GM12874 (cell line): Measurements from ENCODE around the gene CEP162.

ENCODE experiments used
- TF ChIP-seq, protein P1 (sequence below): IDR thresholded peaks from 2 replicates; pipeline ENCODE4 v1.5.1; 2011; ENCODE audit warnings: low read depth, mild to moderate bottlenecking, control low read depth, low read length, moderate library complexity; ENCODE audit not compliant: insufficient read depth

The CEP162 gene

DNA sequence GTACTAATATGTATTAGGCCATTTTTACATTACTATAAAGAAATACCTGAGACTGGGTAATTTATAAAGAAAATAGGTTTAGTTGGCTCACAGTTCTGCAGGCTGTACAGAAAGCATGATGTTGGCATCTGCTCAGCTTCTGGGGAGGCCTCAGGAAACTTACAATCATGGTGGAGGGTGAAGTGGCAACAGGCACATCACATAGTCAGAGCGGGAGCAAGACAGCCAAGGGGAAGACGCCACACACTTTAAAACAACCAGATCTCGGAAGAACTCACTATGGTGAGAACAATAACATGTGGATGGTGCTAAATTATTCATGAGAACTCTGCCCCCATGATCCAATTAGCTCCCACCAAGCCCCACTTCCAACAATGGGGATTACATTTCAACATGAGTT, 41.3 kb upstream of the CEP162 start:
- TF ChIP-seq, protein P1, sequence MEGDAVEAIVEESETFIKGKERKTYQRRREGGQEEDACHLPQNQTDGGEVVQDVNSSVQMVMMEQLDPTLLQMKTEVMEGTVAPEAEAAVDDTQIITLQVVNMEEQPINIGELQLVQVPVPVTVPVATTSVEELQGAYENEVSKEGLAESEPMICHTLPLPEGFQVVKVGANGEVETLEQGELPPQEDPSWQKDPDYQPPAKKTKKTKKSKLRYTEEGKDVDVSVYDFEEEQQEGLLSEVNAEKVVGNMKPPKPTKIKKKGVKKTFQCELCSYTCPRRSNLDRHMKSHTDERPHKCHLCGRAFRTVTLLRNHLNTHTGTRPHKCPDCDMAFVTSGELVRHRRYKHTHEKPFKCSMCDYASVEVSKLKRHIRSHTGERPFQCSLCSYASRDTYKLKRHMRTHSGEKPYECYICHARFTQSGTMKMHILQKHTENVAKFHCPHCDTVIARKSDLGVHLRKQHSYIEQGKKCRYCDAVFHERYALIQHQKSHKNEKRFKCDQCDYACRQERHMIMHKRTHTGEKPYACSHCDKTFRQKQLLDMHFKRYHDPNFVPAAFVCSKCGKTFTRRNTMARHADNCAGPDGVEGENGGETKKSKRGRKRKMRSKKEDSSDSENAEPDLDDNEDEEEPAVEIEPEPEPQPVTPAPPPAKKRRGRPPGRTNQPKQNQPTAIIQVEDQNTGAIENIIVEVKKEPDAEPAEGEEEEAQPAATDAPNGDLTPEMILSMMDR: no peak

DNA sequence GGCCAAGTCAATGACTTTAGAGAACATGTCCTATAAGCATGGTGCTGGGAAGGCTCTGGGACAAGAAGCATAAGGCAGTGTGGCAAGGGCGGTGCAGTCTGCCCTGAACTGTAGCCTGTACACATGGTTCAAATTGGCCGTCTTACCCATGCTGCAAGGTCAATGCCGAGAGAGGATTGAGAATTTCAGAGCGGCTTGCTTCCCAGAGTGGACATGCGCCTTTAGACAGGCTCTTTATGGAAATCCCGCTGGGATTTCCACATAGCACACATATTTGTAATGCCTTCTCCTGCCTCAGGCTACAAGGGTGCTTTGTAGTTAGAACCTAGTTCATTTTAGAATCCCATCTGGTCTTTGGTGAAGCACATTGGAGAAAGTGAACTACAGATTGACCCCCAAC, 36.1 kb upstream of the CEP162 start:
- TF ChIP-seq, protein P1: no peak

DNA sequence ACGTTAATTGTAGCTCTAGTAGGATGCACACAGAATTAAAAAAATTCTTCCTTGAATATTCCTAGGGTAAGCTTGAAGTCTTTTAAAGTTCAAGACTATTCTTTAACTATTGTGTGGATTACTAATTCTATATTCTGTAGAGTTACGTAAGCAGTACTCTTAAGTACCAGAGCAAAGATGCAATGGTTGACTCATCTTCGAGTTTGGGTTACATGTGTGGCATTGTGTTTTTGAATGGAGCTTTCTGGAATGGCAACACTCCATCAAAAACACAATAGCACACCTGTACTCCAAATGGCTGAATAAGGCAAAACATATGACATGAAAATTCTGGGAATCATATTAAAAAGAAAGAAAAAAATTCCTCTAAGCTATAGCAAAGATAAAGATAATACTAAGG, 33.5 kb upstream of the CEP162 start:
- TF ChIP-seq, protein P1: no peak

DNA sequence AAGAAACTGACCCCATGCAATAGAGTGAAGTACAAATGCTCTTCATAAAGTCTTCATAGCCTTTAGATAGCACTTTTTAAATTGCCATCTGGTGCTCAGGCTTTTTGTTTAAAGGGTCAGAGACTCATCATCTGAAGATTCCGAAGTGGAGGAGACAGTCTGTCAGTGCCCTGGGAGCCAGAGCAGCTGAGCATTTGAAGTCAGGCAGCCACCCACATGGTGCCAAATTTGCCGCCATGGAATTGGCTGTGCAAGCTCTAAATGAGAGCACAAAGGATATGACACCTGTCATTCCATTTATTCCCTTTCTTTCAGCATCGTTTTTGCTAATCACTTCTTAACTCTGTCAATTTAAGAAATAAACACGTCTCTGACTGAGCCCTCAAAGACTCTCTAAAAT, 32.8 kb upstream of the CEP162 start:
- TF ChIP-seq, protein P1: no peak

DNA sequence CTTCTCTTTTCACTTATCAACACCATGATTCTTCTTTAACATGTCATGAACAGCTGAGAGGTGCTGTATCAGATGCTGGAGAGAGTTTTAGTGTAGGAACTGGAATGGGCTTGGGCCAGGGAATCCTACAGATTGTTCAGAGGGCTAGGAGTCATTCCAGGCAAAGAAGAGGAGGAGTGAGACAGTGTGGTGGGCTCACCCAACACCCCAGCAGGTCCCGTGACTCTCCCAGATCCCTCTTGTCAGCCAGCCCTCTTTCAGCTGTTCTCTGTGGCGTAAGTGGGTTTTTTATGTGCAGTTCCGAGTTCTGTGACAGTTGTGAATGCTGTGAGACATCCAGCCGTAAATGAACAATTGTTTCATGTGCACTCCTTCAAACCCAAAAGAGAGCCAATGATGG, 31.4 kb upstream of the CEP162 start:
- TF ChIP-seq, protein P1: no peak

DNA sequence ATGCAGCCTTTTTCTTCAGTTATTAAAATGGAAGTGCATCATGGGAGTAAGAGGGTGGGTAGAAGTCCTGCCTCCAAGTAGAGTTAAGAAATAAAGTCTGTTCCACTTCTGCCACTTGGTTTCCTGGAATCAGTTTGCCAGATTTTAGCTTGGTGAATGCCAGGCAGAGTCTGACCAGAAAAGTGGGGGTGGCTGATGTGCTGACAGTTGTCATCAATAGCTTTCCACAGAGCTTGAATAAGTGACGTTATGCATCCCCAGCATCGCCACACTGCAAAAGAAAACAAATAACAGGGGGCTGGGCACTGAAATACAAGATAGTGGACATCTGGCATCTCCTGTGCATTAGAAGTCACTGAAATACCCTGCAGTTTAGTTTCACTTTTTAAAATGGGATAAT, 30.8 kb upstream of the CEP162 start:
- TF ChIP-seq, protein P1: no peak

DNA sequence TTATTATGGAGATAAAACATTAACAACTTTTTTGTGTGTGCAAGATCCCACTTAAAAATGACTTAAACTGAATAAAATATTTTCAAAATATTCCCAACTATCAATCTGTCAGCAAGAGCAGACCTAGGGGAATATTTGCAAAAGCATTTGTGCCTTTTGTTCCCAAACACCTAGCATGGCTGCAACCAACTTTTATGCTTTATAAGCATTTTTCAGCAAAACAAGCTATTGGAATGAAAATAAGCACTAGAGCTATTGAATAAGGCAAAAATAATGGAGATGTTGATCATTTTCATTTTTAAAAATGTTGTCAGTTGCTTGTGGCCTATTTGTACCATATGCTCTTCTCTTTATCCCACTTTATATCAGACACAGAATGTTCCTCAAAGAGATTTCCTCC, 28.2 kb upstream of the CEP162 start:
- TF ChIP-seq, protein P1: no peak

DNA sequence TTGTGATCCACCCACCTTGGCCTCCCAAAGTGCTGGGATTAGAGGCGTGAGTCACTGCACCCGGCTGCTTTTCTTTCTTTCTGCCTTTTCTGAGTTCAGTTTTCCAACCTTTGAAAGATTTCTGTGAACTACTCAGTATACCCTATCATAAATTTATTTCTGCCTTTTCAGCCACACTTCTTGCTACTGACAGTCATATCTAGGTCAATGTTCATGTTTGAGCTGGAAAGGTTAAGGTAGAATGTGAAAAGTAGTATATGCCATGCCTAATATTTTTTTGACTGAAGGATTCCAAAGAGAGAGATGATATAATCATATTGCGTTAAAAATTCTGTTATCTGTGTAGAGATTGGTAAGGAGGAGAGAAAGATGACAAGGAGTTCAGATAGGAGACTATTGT, 25.9 kb upstream of the CEP162 start:
- TF ChIP-seq, protein P1: no peak
